H1 (cell line): ENCODE data around the gene ADRA2B. TPM values are rescaled to one million over a fixed set of nuclear protein-coding genes. Genes with fewer than 3 reads are reported as not detected.

Source experiments
- ATF2 ChIP-seq: IDR thresholded peaks from 2 replicates; pipeline ENCODE4 v1.6.1; 2012; ENCODE audit warnings: low read length, inconsistent platforms
- EZH2 ChIP-seq: fragments of 200-600 bp; sonication (generic); IDR thresholded peaks from 2 replicates; pipeline ENCODE4 v1.7.1; 2012; ENCODE audit warnings: low read depth, mild to moderate bottlenecking, moderate library complexity, low read length, inconsistent platforms; ENCODE audit not compliant: severe bottlenecking
- TBP ChIP-seq: IDR thresholded peaks from 2 replicates; pipeline ENCODE4 v1.6.1; 2011; ENCODE audit warnings: low read depth, low read length, improper control_type of control experiment
- polyA plus RNA-seq, 7 experiments: library from polyadenylated mRNA; depleted of rRNA in 3 of 7; stranded (reverse) in 5 of 7; unstranded in 2 of 7; fragments of >200 nt in 5 of 7; fragments of 200-250 nt in 2 of 7; gene quantifications; 1 replicate in 5 of 7; 2 replicates in 1 of 7; 4 replicates in 1 of 7; pipeline versions ENCODE4 v1.2.1 to v1.2.3, GENCODE V29; 2011 to 2013; ENCODE audit warnings: missing spikeins in 2 of 7, mixed read lengths in 2 of 7
- total RNA-seq: library from RNA; stranded (reverse); fragmentation: NEBNext Ultra II Directional; extraction: Animal tissue kit (Norgen Biotek cat#: 25700); gene quantifications from 2 replicates; pipeline ENCODE4 v1.2.1, GENCODE V29; 2021

Gene ADRA2B
- total and polyA plus RNA-seq, 2 of the 8 experiments (the other 6 are each of a cell fraction or from before 2014, with no cell fraction given), result 5.8 to 6.5 TPM

GRCh38 chr2:96102596-96103186, 13.7 kb downstream of the ADRA2B start (continued):
- TF ChIP-seq ATF2 (no peak), EZH2 (no peak), TBP (no peak)
